AG08395 (cell line): Measurements from ENCODE around the gene KRTAP13-3.

ENCODE experiments used
- DNase-seq: peaks from one replicate; pipeline ENCODE4 v3.0.0; 2012; ENCODE audit warnings: mixed read lengths, low spot score

The KRTAP13-3 gene, protein sequence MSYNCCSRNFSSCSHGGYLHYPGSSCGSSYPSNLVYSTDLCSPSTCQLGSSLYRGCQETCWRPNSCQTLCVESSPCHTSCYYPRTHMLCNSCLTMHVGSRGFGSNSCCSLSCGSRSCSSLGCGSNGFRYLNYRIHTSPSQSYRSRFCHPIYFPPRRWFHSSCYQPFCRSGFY

DNA sequence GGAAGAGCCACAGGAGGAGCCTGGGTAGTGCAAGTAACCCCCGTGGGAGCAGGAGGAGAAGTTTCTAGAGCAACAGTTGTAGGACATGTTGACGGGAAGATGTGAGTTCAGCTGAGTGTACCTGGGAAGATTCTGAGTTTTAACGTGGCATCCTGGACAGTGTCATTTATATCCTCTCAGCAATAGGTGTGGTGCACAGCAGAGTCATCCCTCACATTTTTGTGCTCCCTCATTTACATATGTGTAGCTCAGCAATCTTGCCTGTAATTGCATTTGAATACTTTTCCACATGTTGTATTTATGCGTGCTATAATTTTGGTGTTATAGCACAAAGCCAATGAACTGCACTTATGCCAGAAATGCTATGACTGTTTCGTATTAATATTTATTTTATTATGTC is at the start of gene KRTAP13-3:
TSS of gene KRTAP13-3 (minus strand) at position 101 of the 400 bp plus-strand sequence. CDS start at position 87, 14 bp downstream.
- DNase-seq, result no peak

DNA sequence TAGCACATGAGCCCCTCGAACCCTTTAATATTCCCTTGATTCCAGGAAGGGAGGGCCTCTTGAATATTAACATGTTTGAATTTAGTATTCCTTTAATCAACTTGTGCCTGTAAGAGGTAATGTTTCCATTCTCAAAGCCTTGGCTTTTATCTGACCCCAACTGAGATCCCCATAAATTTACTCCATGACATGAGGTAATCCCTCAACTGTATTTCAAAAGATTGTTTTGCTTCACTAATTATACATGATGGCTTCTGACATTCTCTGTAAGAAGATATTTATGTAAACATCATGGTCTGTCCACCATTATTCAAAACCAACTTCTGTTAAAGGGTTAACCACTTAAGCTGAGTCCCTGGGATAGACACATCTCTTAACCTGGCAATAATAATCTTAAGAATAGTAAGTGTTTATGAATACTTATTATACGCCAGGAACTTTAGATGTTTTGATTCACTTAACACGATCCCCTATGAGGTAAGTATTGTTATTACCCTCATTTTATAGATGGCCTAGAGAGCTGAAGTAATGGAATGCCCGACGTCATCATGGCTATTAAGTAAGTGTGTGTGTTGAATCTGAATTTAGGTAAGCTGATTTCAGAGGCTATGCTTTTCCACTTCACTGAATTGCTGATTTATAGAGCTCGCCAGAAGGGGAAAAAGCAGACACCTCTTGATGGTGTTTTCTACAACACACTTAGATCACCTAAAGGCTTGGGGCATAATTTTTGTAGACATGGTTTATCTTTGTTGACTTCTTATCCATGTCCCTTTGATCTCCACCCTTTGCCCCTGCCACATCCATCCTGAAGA is 43.4 kb upstream of the KRTAP13-3 start:
- DNase-seq, result no peak

DNA sequence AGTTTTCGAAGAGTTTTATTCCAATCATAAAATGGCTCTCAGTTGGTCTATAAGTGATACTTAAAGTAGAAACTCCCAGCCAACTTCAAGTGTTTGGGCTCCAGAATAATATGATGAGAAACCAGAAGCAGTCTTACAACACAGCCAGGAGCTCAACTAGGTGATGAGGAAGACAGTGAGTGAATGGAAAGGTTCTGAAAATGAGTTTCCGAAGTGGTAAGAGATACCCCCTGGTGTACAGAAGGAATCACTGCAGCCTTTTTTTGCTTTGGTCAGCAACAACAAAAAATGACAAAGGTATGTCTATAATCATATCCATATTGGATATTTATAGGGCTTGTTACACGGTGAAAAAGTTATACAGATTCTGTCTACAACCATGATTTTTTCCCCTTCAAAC is 38.0 kb upstream of the KRTAP13-3 start:
- no peak for DNase-seq

DNA sequence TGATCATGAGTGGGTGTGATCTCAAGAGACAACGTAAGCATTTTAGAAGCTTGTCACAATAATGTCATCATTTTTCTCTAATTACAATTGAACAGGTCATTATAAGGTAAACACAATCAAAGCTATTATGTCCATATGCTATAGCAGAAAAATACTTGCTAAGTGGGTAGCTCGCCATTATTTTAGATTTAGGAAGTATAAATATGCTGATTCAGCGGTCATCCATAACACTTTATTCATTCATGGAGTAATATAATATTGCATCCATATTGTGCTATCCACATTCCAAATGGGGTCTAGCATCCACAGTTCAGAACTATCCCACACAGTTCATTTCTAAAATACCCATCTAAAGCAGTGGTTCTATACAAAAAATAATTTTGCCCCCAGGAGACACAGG is 22.8 kb upstream of the KRTAP13-3 start:
- DNase-seq, result no peak

DNA sequence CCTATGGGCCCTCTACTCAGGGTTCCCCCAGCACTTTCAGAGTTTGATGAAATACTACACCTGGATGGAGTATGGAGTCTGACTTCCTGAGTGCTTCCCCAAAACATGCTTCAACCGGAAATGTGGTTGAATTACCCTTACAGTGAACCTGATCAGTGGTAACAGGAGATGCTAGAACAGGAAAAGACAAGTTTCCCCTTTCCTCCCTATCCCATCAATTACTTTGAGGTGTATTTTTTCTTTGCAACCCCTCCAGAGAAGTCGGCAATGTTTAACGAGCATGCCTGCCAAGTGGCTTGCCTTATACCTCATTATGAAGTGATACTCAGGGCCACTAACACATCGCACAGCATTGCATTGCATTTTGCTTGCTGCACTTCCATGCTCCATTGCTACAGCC is 21.3 kb upstream of the KRTAP13-3 start:
- DNase-seq, result no peak

DNA sequence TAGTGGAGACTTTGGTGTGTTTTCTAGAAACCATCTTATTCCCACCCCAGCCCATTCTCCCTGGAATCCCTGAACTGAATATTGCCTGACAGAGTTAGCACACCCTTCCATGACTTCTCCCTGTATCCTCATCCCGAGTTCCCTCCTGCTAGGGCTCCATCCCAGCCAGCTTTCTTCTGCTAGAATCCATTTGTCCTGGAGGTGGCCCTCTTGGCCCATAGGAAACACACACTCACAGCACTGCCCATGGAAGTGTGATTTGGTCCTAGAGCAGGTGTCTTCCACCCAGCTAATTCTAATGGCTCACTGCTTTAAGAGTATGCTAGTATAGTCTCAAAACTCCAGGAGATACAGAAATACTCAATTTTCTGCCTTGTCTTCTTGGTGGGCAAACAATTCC is 18.5 kb upstream of the KRTAP13-3 start:
- DNase-seq, result no peak

DNA sequence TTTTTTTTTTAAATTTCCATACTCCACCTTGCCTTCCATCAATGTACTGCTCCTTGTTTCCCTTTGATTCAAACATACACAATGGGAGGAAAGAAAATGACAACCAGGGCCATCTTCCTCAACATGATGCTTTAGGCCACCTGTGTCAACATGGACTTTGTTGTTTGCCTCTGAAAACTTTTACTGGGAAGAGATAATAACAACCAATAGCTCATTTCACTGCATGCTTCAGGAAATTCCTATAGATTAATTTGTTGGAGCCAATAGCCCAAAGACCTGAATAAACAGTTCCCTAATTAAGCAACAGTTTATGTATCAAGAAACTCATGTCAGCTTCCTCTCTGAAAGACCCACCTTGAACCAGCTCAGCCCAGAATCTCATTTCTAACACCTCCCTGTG is 17.5 kb upstream of the KRTAP13-3 start:
- DNase-seq, result no peak

DNA sequence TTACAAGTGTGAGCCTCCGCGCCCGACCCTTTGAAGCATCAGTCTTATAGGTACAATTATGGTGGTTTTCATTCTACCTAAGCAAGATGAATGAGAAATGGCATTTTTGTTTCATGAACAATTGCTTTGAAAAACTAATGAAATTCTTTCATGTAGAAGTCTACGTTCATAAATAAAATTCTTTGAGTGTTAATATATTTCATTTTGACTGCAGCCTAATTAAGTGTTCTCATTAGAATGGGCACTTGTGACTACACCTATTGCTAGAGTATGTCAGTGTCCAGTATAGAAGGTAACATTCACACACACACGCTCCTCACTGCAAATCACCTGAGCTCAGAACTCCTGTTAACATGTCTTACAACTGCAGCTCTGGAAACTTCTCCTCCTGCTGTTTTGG is 14.2 kb upstream of the KRTAP13-3 start, which contains the start of gene KRTAP15-1:
TSS of gene KRTAP15-1 (plus strand) at position 301 of the 400 bp plus-strand sequence. CDS start at position 354, 53 bp downstream.
- no peak for DNase-seq

DNA sequence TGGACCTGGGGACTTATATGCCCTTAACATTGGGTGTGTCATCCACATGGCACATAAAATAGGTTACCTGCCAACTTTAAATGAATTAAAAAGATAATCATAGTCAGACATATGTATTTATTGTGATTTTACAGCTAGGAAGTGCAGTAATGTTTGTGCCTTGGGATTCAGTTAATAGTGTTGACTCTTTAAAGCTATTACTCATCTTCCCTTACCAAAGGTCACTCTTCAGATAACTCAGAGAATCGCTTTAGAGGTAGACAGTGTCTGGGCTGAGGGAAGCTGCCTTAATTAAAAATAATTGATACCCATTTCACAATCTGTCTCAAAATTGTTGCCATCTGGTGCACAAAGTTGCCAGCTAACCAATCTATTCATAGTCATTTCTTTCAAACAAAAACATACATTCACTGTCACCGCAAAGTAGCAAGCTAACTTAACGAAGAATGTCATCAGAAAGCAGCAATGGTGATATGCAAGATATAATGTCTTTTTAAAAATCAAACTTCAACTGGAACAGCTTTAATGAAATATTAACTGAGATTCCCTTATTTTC is 11.4 kb upstream of the KRTAP13-3 start:
- DNase-seq, result no peak

DNA sequence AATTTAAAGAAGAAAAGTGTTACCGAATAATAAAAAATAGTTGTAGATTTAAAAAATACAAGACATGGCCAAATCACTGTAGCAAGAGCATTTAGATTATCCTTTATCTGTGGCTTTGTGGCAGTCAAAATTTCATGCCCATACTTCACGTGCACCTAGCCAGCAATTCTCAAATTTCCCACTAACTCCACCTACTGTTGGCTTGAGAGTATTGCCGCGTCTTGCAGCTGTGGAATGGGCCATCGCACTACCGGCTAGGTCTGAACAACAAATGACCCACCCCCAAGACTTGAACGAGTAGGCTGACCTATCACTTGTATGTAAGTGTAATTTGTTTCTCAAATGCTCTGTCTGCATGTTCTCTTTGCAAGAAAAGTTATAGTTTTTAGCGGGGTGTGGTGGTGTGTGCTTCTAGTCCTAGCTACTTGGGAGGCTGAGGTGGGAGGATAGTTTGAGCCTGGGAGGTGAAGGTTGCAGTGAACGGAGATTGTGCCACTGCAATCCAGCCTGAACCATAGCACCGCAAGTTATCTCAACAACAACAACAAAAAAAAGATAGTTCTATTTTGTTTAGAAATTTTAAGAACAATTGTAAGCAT is 8.4 kb upstream of the KRTAP13-3 start:
- peak; percentile 2 for DNase-seq

DNA sequence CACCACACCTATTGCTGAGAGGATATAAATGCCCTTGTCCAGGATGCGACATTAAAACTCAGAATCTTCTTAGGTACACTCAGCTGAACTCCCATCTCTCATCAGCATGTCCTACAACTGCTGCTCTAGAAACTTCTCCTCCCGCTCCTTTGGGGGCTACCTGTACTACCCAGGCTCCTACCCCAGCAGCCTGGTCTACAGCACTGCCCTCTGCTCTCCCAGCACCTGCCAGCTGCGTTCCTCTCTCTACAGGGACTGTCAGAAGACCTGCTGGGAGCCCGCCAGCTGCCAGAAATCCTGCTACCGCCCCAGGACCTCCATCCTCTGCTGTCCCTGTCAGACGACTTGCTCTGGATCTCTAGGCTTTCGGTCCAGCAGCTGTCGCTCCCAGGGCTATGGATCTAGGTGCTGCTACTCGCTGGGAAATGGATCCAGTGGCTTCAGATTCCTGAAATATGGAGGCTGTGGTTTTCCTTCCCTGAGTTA is 4.5 kb upstream of the KRTAP13-3 start, which contains the start of gene KRTAP13-4:
TSS of gene KRTAP13-4 (plus strand) at position 51 of the 486 bp plus-strand sequence. CDS start at position 107, 56 bp downstream.
- no peak for DNase-seq

DNA sequence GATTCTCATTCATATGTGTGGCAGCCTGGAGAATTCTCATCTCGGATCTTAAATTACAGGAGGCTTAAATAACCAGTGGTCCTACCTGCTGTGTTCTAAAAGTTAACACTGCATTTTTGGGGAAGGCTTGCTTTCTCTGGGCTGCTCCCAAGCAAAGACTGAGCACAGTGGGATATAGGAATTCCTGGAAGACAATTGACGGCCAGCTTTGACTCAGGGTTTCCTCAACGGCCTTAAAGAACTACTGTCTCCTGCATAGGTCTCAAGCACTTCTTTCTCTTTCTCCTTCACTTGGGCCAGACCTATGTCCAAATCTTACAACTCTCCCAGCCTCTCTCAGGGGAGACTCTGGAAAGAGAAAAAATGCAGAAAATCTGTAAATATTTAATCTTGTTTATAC is 1.0 kb upstream of the KRTAP13-3 start:
- no peak for DNase-seq

DNA sequence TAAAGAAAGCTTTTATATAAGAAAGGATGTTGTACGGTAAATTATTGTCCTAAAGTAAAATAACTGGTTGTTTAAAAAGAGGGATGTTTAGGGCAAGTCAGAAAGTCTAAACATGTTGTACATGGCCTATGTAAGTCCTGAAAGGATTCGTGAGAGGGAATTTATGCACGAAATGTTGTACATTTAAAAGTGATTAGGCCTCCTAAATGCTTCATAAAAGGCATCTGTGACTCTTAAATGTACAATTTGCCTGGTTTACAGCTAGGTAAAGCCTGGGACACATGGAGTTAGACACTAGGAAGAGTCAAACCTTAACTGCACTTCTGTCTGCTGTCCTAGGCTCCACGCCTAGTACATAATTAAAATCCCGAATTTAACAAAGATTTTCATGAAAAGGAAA is 9.7 kb downstream of the KRTAP13-3 start:
- DNase-seq, result no peak

DNA sequence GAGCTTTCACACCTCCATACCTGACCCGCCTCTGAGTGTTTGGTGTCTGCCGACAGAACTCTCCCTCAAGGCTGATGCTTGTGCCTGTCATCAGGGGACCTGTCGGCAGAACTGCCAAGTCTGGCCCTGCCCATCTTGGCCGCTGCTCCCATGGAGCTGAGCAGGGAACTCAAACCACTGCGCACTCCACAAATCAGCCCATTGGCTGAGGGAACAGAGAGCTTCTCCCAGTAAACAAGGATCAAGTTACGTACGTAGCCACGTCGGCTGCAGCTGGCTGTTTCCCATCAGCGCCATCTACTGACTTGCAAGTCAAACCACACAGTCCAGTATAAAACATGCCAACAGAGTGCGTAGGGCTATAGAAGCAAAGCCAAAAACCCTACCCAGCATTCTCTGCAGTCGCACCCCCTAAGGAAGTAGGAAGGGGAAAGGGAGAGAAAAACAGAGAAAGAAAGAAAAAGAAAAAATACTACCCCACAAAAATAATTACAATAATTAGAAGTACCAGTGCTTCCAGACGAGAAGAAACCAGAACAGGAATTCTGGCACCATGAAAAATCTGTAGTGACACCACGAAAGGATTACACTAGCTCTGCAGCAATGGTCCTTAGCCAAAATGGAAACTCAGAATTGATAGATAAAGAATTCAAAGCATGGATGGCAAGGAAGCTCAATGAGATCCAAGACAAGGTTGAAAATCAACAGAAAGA is 16.8 kb downstream of the KRTAP13-3 start:
- peak; percentile 1 for DNase-seq

DNA sequence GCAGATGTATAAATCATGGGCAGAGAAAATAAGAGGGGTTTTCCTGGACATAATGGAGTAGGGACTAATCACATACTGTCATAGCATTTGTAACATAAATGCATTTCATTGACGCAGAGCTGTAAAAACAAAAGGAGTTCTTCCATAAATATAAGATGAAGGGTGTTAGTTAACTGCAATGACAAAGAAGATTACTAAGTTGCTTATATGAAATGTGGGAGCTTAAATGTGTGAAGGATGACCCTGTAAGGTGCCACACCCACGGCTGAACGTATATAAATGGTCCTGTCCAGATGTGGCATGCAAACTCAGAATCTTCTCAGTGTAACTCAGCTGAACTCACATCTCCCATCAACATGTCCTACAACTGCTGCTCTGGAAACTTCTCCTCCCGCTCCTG is 30.0 kb downstream of the KRTAP13-3 start, which contains the start of gene KRTAP13-1:
TSS of gene KRTAP13-1 (plus strand) at position 301 of the 400 bp plus-strand sequence. CDS start at position 357, 56 bp downstream.
- no peak for DNase-seq

DNA sequence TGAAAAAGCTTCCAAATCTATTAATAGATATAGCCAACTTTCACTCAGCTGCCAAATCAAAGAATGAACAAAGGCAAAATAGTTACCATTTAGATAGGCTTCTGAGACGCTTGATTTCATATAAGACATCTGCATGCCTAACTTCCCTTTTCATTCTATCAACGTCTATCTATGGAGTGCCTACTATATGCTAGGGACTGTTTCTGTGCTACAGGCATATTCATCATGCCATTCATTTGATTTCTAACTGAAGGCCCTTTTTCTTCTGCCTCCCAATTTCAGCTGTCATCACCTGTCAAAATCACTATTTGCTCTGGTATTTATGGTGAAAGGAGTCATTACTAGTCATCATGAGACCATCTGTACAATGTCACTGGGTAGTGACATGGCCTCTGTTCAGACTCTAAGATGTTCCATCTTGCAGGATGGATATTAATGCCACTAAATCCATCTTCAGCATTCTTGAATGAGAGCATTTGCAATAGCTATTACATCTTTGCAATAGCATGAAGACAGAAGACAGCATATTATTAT is 34.2 kb downstream of the KRTAP13-3 start:
- no peak for DNase-seq

DNA sequence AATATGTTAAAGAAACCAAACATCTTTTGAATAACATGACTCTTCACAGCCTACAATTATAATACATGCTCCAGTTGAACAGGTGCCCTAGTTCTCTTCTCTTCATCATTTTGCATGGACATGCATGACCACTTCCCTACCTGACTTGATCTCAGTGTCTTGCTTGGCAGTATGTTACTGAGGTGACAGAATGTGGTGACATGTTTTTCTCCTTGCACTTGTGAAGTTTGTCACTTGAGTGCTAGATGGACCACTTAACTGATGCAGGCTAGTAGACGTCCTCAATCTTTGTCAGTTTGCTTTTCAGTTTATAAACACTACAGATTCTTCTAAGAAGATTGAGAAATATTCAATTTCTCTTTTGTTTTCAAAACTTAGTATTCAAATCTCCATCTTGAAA is 43.5 kb downstream of the KRTAP13-3 start:
- DNase-seq, result no peak
